DND-41 (cell line): ENCODE results near the gene NRP1.

Source experiments
- ATAC-seq: fragments of 200-7000 bp; cut with Tn5 transposase; 3 replicates; pipeline ENCODE4 v1.9.1; 2021; ENCODE audit warnings: low read depth; ENCODE audit not compliant: insufficient read depth
- DNase-seq: peaks from one replicate; pipeline ENCODE4 v3.0.0-alpha.2; 2020
- H2AFZ ChIP-seq: 2 replicates; pipeline ENCODE4 v1.6.0; 2012; ENCODE audit warnings: low read depth, low read length
- H3K27ac ChIP-seq: 2 replicates; pipeline ENCODE4 v1.5.1; 2012; ENCODE audit warnings: low read length, inconsistent platforms
- H3K27me3 ChIP-seq: fragments of 200-600 bp; sonication (generic); 2 replicates; pipeline ENCODE4 v1.6.0; 2012; ENCODE audit warnings: low read length, mild to moderate bottlenecking, inconsistent platforms; ENCODE audit not compliant: insufficient read depth, poor library complexity
- H3K36me3 ChIP-seq: 2 replicates; pipeline ENCODE4 v1.5.1; 2012; ENCODE audit warnings: low read length, inconsistent platforms; ENCODE audit not compliant: insufficient read depth
- H3K4me1 ChIP-seq: 2 replicates; pipeline ENCODE4 v1.5.1; 2012; ENCODE audit warnings: mild to moderate bottlenecking, low read length; ENCODE audit not compliant: insufficient read depth
- H3K4me2 ChIP-seq: 2 replicates; pipeline ENCODE4 v1.6.0; 2012; ENCODE audit warnings: mild to moderate bottlenecking, moderate library complexity, low read length, inconsistent platforms; ENCODE audit not compliant: insufficient read depth
- H3K4me3 ChIP-seq, 2 experiments: fragments of 200-600 bp in 1 of 2; shearing (Covaris generic) in 1 of 2; 2 replicates each; pipeline ENCODE4 v1.5.1; 2012 to 2016; ENCODE audit warnings: inconsistent platforms in 2 of 2, low read length in 2 of 2, mild to moderate bottlenecking in 2 of 2, low read depth in 1 of 2, moderate library complexity in 1 of 2
- H3K79me2 ChIP-seq: 2 replicates; pipeline ENCODE4 v1.6.0; 2012; ENCODE audit warnings: low read length, inconsistent platforms; ENCODE audit not compliant: insufficient read depth
- H3K9ac ChIP-seq: 2 replicates; pipeline ENCODE4 v1.6.0; 2012; ENCODE audit warnings: low read depth, mild to moderate bottlenecking, inconsistent platforms, low read length, moderate library complexity
- H3K9me3 ChIP-seq: 2 replicates; pipeline ENCODE4 v1.5.1; 2012; ENCODE audit warnings: low read length, moderate library complexity, mild to moderate bottlenecking, inconsistent platforms; ENCODE audit not compliant: insufficient read depth, severe bottlenecking
- H4K20me1 ChIP-seq: 2 replicates; pipeline ENCODE4 v1.6.0; 2012; ENCODE audit warnings: low read length; ENCODE audit not compliant: insufficient read depth
- CTCF ChIP-seq: IDR thresholded peaks from 2 replicates; pipeline ENCODE4 v1.5.1; 2012; ENCODE audit warnings: borderline replicate concordance, low read length, moderate library complexity, mild to moderate bottlenecking; ENCODE audit not compliant: poor library complexity, severe bottlenecking; ENCODE audit errors: extremely low read depth
- EZH2 ChIP-seq: IDR thresholded peaks from 3 replicates; pipeline ENCODE4 v1.6.1; 2012; ENCODE audit warnings: borderline replicate concordance, low read depth, mild to moderate bottlenecking, moderate library complexity, low read length, inconsistent platforms; ENCODE audit not compliant: severe bottlenecking

NRP1 gene

GRCh38 chr10:33325929-33326328 lies 8.5 kb downstream of the NRP1 start:
- Histone ChIP-seq H3K4me2 (no peak overlapping the region), H4K20me1 (no peaks in the 10 kb centered on the region), H3K4me3 (no peak overlapping the region), H3K4me1 (peaks cover 4% of the 10 kb centered on the region), H3K79me2 (no peaks in the 10 kb centered on the region), H3K27ac (no peak overlapping the region), H3K9ac (no peak overlapping the region), H3K27me3 (no peaks in the 10 kb centered on the region), H3K9me3 (no peaks in the 10 kb centered on the region), H2AFZ (no peak overlapping the region), H3K36me3 (no peaks in the 10 kb centered on the region)
- DNase-seq, result no peak
- TF ChIP-seq CTCF (no peak), EZH2 (no peak)
- no peak for ATAC-seq

GRCh38 chr10:33323721-33324120 lies 10.7 kb downstream of the NRP1 start:
- Histone ChIP-seq H3K27ac (no peak overlapping the region), H3K79me2 (no peaks in the 10 kb centered on the region), H3K4me3 (no peak overlapping the region), H3K4me2 (no peak overlapping the region), H2AFZ (no peak overlapping the region), H3K36me3 (no peaks in the 10 kb centered on the region), H3K9ac (no peak overlapping the region), H3K27me3 (no peaks in the 10 kb centered on the region), H4K20me1 (no peaks in the 10 kb centered on the region), H3K9me3 (no peaks in the 10 kb centered on the region), H3K4me1 (no peaks in the 10 kb centered on the region)
- TF ChIP-seq CTCF, result no peak
- TF ChIP-seq EZH2, result no peak
- ATAC-seq (no peak), DNase-seq (no peak)

GRCh38 chr10:33321516-33321915 lies 13.0 kb downstream of the NRP1 start:
- no peak overlapping the region for H3K4me3 ChIP-seq
- no peaks in the 10 kb centered on the region for H3K79me2 ChIP-seq
- no peak overlapping the region for H3K9ac ChIP-seq
- no peak overlapping the region for H2AFZ ChIP-seq
- no peak for TF ChIP-seq EZH2
- no peak for TF ChIP-seq CTCF
- no peaks in the 10 kb centered on the region for H3K27me3 ChIP-seq
- H3K4me2 ChIP-seq, result no peak overlapping the region
- no peaks in the 10 kb centered on the region for H3K4me1 ChIP-seq
- ATAC-seq (no peak), DNase-seq (no peak)
- no peaks in the 10 kb centered on the region for H3K36me3 ChIP-seq
- no peaks in the 10 kb centered on the region for H3K9me3 ChIP-seq
- no peaks in the 10 kb centered on the region for H4K20me1 ChIP-seq
- H3K27ac ChIP-seq, result no peak overlapping the region

- ATAC-seq, result no peak
- H3K9ac ChIP-seq, result no peak overlapping the region
- no peak overlapping the region for H3K4me2 ChIP-seq
- no peak overlapping the region for H3K4me3 ChIP-seq
- no peaks in the 10 kb centered on the region for H3K27me3 ChIP-seq
- no peak for DNase-seq
- no peaks in the 10 kb centered on the region for H3K36me3 ChIP-seq
- no peaks in the 10 kb centered on the region for H3K9me3 ChIP-seq
- H4K20me1 ChIP-seq, result no peaks in the 10 kb centered on the region
- H2AFZ ChIP-seq, result no peak overlapping the region
- H3K27ac ChIP-seq, result no peak overlapping the region
- H3K79me2 ChIP-seq, result no peaks in the 10 kb centered on the region
- no peaks in the 10 kb centered on the region for H3K4me1 ChIP-seq
- TF ChIP-seq EZH2, result no peak
- TF ChIP-seq CTCF, result no peak
Measured at GRCh38 chr10:33320288-33320687, 14.2 kb downstream of the NRP1 start.
